IPS DF 6.9 (cell line): ENCODE results near the gene PBX2.

Experiments
- DNase-seq: peaks from one replicate; pipeline ENCODE4 v3.0.0-alpha.2; 2013; ENCODE audit warnings: low read depth, low spot score
- H3K27ac ChIP-seq: one replicate; pipeline ENCODE4 v1.5.1; 2013; ENCODE audit warnings: low read length, control low read depth
- H3K27me3 ChIP-seq: 2 replicates; pipeline ENCODE4 v1.6.1; 2013; ENCODE audit warnings: mild to moderate bottlenecking, low read length; ENCODE audit not compliant: control insufficient read depth, insufficient read depth
- H3K36me3 ChIP-seq: 2 replicates; pipeline ENCODE4 v1.6.1; 2013; ENCODE audit warnings: low read length; ENCODE audit not compliant: control insufficient read depth, insufficient read depth
- H3K4me1 ChIP-seq: 2 replicates; pipeline ENCODE4 v1.6.1; 2013; ENCODE audit warnings: low read length; ENCODE audit not compliant: control insufficient read depth, insufficient read depth
- H3K4me3 ChIP-seq: 2 replicates; pipeline ENCODE4 v1.5.1; 2013; ENCODE audit warnings: mild to moderate bottlenecking, low read length
- H3K9me3 ChIP-seq: 2 replicates; pipeline ENCODE4 v1.6.1; 2013; ENCODE audit warnings: low read length, inconsistent platforms; ENCODE audit not compliant: control insufficient read depth, insufficient read depth
- WGBS: extraction: QIAGEN DNeasy Blood & Tissue Kit; methylation state at CpG from one replicate; pipeline ENCODE4 v1.1.7; 2013; ENCODE audit warnings: mixed read lengths, missing lambda C conversion rate; ENCODE audit not compliant: insufficient read length, insufficient coverage; 5-methylcytosine and 5-hydroxymethylcytosine counted together

Gene PBX2

DNA sequence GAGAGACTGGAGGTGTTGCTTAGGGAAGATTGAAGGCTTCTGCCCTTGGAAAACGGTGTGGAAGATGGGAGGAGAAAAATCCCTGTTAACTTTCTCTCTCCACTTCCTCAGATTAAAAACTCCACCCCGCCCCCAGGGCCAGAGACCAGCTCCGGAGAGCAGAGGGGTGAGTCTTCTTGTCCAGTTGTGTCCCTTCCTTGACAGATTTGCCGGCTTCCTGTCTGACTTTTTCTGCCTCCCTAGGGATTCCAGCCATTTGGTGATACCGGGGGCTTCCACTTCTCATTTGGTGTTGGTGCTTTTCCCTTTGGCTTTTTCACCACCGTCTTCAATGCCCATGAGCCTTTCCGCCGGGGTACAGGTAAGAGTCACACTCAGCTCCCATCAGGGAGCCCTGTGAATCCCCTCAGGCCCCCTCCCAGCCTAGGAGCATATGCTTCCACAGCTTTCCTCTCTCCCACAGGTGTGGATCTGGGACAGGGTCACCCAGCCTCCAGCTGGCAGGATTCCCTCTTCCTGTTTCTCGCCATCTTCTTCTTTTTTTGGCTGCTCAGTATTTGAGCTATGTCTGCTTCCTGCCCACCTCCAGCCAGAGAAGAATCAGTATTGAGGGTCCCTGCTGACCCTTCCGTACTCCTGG, 10.1 kb downstream of the PBX2 start:
- Histone ChIP-seq H3K4me3 (no peak overlapping the region), H3K4me1 (peaks cover 2% of the 10 kb centered on the region), H3K27ac (no peak overlapping the region), H3K27me3 (no peaks in the 10 kb centered on the region), H3K36me3 (peaks cover 8% of the 10 kb centered on the region), H3K9me3 (no peaks in the 10 kb centered on the region)
- no CpG with 5 or more reads among the region's 10 CpGs for WGBS
- no peak for DNase-seq

DNA sequence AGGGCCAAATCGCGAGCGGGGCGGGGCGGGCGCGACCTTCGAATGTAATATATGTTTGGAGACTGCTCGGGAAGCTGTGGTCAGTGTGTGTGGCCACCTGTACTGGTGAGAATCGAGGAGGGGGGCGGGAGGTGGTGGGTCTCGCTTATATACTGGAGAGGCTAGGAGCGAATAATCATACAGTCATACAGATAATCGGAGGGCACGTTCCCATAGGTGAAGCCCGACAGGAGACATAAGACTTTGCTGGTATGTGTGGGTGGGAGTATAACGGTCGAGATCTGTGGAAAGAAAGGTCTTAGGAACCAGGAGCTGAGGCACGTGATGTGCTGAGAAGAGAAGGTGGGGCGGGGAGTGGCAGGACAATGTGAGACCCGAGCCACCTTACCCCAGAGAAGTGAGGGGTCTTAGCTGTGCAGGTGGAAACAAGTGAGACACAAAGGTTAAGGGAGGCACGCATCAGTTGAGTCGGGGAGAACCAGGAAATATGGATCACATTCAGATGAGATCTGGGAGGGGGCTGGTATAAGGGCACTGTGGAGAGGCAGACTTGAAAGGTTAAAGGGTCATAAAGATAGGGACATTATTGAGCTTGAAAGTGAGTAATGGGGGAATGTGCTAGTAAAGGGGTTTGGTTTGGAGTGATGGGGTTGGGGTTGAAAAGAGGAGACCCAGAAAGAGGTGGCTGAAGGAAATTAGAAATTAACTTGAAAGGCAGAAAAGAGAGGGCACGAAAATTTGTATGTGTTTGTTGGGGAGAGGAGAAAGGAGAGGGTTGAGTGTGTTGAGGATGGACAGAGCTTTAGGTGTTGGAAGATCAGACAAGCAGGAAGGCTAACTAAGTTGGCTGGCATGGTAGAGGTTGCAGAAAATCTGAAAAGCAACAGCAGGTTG, 11.2 kb downstream of the PBX2 start:
- WGBS, result 100% methylated on average over 1 of the region's 24 CpGs
- no peak overlapping the region for H3K27ac ChIP-seq
- peaks cover 8% of the 10 kb centered on the region for H3K36me3 ChIP-seq
- no peaks in the 10 kb centered on the region for H3K27me3 ChIP-seq
- peak overlapping the region; percentile 75; the same call in 1 of the 2 replicates for H3K4me3 ChIP-seq
- no peak for DNase-seq
- H3K9me3 ChIP-seq, result no peaks in the 10 kb centered on the region
- no peaks in the 10 kb centered on the region; the same call in 1 of the 2 replicates for H3K4me1 ChIP-seq

GRCh38 chr6:32177788-32178546, 12.0 kb downstream of the PBX2 start, which contains the start of gene RNF5:
Gene RNF5, plus strand, starts transcription at chr6:32178405. Its CDS starts 107 bp downstream, at chr6:32178512.
- Histone ChIP-seq H3K9me3 (no peaks in the 10 kb centered on the region), H3K27ac (no peak within 1 kb of the TSS), H3K36me3 (peaks cover 6% of the 10 kb centered on the region), H3K4me3 (peak within 1 kb of the TSS; percentile 98; the same call in 1 of the 2 replicates), H3K4me1 (no peaks in the 10 kb centered on the region; the same call in 1 of the 2 replicates), H3K27me3 (no peaks in the 10 kb centered on the region)
- peak; percentile 96 for DNase-seq
- WGBS, result no CpG with 5 or more reads among the region's 33 CpGs

DNA sequence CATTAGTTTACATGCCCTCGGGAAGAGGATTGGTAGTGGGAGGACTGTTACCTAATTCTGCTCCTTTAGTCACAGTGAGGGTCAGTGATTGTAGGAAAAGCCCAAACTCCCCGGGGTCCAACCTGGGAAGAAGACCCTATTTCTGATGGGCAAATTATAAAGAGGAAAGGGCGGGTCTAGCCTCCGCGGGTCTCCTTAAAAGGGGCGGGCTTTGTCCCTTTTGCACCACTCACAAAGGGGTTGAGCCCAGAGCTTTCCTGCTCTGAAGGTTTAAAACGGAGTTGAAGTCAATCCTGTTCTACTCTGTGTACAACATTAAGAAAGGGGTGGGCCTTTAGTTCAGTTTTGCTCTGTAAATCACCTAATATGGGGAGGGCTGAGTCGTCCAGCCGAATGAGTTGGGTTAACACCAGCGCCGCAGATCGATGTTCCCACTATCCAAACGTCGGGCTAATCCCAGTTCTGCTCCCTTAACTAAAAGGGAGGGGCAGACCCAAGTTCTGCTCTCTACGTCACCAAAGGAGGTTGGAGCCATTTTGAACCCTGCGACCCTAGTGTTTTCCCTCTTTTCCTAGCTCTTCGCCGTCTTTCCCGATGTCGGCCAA, 12.7 kb downstream of the PBX2 start:
- H3K9me3 ChIP-seq, result no peaks in the 10 kb centered on the region
- peaks cover 2% of the 10 kb centered on the region; the same call in 1 of the 2 replicates for H3K4me1 ChIP-seq
- H3K4me3 ChIP-seq, result peak overlapping the region; percentile 98; the same call in 1 of the 2 replicates
- peak; percentile 98 for DNase-seq
- no peaks in the 10 kb centered on the region for H3K27me3 ChIP-seq
- WGBS, result no CpG with 5 or more reads among the region's 20 CpGs
- H3K36me3 ChIP-seq, result peaks cover 6% of the 10 kb centered on the region; the same call in 1 of the 2 replicates
- peak overlapping the region; percentile 49 for H3K27ac ChIP-seq

DNA sequence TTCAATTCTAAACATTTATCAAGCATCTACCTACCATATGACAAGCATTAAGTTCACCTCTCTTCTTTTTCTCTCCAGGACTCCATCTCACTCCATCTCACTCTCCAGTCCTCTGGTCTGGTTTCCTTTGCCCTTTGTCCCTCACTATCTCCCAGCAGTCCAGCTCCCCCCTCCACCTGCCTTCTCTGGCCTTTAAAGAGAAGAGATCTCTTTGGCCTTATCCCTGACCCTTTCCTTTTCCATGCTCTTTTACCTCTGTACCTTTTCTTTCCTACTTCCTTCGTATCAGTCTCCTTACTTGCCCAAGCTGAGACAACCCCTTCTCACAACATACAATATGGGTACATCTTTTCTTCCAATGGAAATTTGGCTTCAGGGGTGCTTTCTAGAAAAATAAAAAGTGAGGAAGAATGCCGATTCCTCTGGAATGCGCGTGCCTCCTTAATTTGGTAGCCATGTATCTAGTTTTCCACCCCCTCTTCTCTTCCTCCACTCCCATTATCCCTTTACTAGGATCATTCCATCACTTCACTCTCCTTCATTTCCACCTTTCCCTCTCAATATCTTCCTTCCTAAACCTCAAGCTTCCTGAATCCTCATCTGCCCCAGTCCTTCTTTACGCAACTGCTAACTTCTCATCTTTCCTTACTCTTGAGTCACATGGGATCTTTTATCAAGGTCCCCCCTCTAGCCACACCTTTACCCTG, 13.4 kb downstream of the PBX2 start:
- peak overlapping the region; percentile 49 for H3K27ac ChIP-seq
- WGBS, result 100% methylated on average over 1 of the region's 5 CpGs
- no peak for DNase-seq
- no peaks in the 10 kb centered on the region for H3K27me3 ChIP-seq
- H3K9me3 ChIP-seq, result no peaks in the 10 kb centered on the region
- H3K4me3 ChIP-seq, result peak overlapping the region; percentile 98; the same call in 1 of the 2 replicates
- peaks cover 6% of the 10 kb centered on the region; the same call in 1 of the 2 replicates for H3K36me3 ChIP-seq
- peaks cover 2% of the 10 kb centered on the region; the same call in 1 of the 2 replicates for H3K4me1 ChIP-seq

DNA sequence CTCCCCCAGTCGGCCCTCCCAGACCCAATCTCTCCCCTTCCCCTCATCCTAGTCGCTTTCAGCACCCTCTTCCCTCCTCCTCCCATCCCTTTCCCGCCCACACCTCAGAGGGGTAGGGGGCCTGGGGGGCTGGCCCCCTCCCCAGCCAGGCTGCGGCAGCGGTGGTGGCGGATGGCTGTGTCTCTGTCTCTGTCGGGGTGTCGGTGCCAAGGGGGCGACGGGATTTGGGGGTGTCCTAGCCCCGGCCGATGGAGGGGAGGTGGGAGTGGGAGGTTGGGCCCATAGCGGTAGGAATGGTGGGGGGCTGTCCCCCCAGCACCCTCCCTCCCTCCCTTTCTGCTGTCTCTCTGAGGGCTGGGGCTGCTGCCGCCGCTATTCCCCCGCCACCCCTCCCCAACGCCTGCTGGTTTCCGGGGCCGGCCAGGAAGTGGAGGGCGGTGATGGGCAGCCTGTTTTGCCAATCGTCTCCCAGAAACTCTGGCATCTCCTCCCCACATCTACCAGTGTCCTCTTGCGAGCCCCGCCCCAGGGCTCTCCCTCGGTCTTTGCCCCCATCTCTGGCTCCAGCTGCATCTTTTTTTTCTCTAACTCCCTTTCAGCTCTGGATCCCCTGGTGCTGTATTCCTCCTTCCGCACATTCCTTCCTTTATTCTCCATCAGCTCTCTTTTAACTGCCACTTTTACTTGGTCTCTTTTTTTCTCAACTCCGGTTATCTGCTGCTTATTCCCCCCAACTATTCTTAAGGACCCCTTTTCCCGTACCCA, 14.1 kb downstream of the PBX2 start, which contains the start of gene AGPAT1:
Gene AGPAT1, minus strand, starts transcription at position 374 of the 765 bp plus-strand sequence. CDS start 4,588 bp downstream, outside the sequence.
- peak within 1 kb of the TSS; percentile 98 for H3K4me3 ChIP-seq
- H3K27ac ChIP-seq, result peak within 1 kb of the TSS; percentile 49
- H3K27me3 ChIP-seq, result no peaks in the 10 kb centered on the region
- peaks cover 5% of the 10 kb centered on the region; the same call in 1 of the 2 replicates for H3K36me3 ChIP-seq
- no CpG with 5 or more reads among the region's 27 CpGs for WGBS
- no peaks in the 10 kb centered on the region for H3K9me3 ChIP-seq
- H3K4me1 ChIP-seq, result peaks cover 2% of the 10 kb centered on the region; the same call in 1 of the 2 replicates
- no peak for DNase-seq

- Histone ChIP-seq H3K27me3 (no peaks in the 10 kb centered on the region), H3K9me3 (no peaks in the 10 kb centered on the region), H3K4me1 (peaks cover 2% of the 10 kb centered on the region; the same call in 1 of the 2 replicates), H3K4me3 (peak overlapping the region; percentile 98; the same call in 1 of the 2 replicates), H3K36me3 (peaks cover 8% of the 10 kb centered on the region; the same call in 1 of the 2 replicates), H3K27ac (no peak overlapping the region)
- no peak for DNase-seq
- WGBS, result no CpG with 5 or more reads among the region's 2 CpGs
These were observed 14.7 kb downstream of the PBX2 start for GRCh38 chr6:32175322-32175710.

GRCh38 chr6:32174416-32174815, 15.6 kb downstream of the PBX2 start:
- Histone ChIP-seq H3K27me3 (no peaks in the 10 kb centered on the region), H3K4me1 (peaks cover 2% of the 10 kb centered on the region; the same call in 1 of the 2 replicates), H3K4me3 (no peak overlapping the region), H3K36me3 (peaks cover 16% of the 10 kb centered on the region; the same call in 1 of the 2 replicates), H3K27ac (no peak overlapping the region), H3K9me3 (no peaks in the 10 kb centered on the region)
- no peak for DNase-seq
- no CpG with 5 or more reads among the region's 1 CpG for WGBS
